Measurements from ENCODE around the gene GPC6. TPM values are rescaled to one million over a fixed set of nuclear protein-coding genes. Genes with fewer than 3 reads are reported as not detected.

The GPC6 gene
- total RNA-seq, 3 donors from 2014 or later (not counting 1 experiment from before 2014, with no cell fraction given), result not detected

GRCh38 chr13:94313926-94314325 is 1087.3 kb downstream of the GPC6 start:
- no peaks in the 10 kb centered on the region for H3K9me3 ChIP-seq (ENCODE audit: control insufficient read depth, insufficient read depth, low read length)
- Mint-ChIP-seq H3K27me3 (ENCODE audit: low read depth in 2 of 2) (no peaks in the 10 kb centered on the region), H3K27ac (no peak overlapping the region), H3K36me3 (no peaks in the 10 kb centered on the region), H3K4me3 (no peak overlapping the region), H3K9me3 (no peaks in the 10 kb centered on the region), H3K4me1 (peaks cover 0 to 3% of the 10 kb centered on the region in 2 donors)
- no peaks in the 10 kb centered on the region for H3K36me3 ChIP-seq (ENCODE audit: control insufficient read depth, insufficient read depth, low read length)
- TF ChIP-seq CTCF (IDR thresholded peaks at IDR 0.05), result no peak
- 100% methylated on average over 2 of the region's 3 CpGs for WGBS (ENCODE audit: insufficient coverage)
- ATAC-seq (no peak), DNase-seq (no peak)
- no peak overlapping the region for H3K4me3 ChIP-seq (ENCODE audit: low read length)
- H3K27ac ChIP-seq (ENCODE audit: low read length), result no peak overlapping the region
- H3K4me1 ChIP-seq (ENCODE audit: control insufficient read depth, insufficient read depth, low read length), result no peaks in the 10 kb centered on the region
- no peaks in the 10 kb centered on the region for H3K27me3 ChIP-seq (ENCODE audit: control insufficient read depth, insufficient read depth, low read length)
- intact Hi-C loops (cut with micrococcal nuclease), result no loop called here

- Histone ChIP-seq H3K4me3 (ENCODE audit: low read length) (no peak overlapping the region), H3K27ac (ENCODE audit: low read length) (no peak overlapping the region), H3K9me3 (ENCODE audit: control insufficient read depth, insufficient read depth, low read length) (no peaks in the 10 kb centered on the region), H3K4me1 (ENCODE audit: control insufficient read depth, insufficient read depth, low read length) (no peaks in the 10 kb centered on the region), H3K36me3 (ENCODE audit: control insufficient read depth, insufficient read depth, low read length) (no peaks in the 10 kb centered on the region), H3K27me3 (ENCODE audit: control insufficient read depth, insufficient read depth, low read length) (no peaks in the 10 kb centered on the region)
- 75% methylated on average over 1 of the region's 1 CpG for WGBS (ENCODE audit: insufficient coverage)
- H3K9me3 Mint-ChIP-seq, result no peaks in the 10 kb centered on the region
- H3K4me1 Mint-ChIP-seq, result peaks cover 0 to 3% of the 10 kb centered on the region in 2 donors
- no peak for TF ChIP-seq CTCF (IDR thresholded peaks at IDR 0.05)
- no peak overlapping the region for H3K4me3 Mint-ChIP-seq
- ATAC-seq (peak in 1 of 3 donors; percentile 21), DNase-seq (no peak)
- H3K27me3 Mint-ChIP-seq (ENCODE audit: low read depth in 2 of 2), result no peaks in the 10 kb centered on the region
- H3K27ac Mint-ChIP-seq, result no peak overlapping the region
- intact Hi-C loops (cut with micrococcal nuclease), result no loop called here
- no peaks in the 10 kb centered on the region for H3K36me3 Mint-ChIP-seq
Measured at GRCh38 chr13:94315188-94315587, 1088.6 kb downstream of the GPC6 start.

- Mint-ChIP-seq H3K36me3 (no peaks in the 10 kb centered on the region), H3K9me3 (no peaks in the 10 kb centered on the region), H3K27ac (no peak overlapping the region), H3K27me3 (ENCODE audit: low read depth in 2 of 2) (no peaks in the 10 kb centered on the region), H3K4me1 (peaks cover 6% of the 10 kb centered on the region in 2 donors), H3K4me3 (no peak overlapping the region)
- Histone ChIP-seq H3K4me1 (ENCODE audit: control insufficient read depth, insufficient read depth, low read length) (no peaks in the 10 kb centered on the region), H3K9me3 (ENCODE audit: control insufficient read depth, insufficient read depth, low read length) (no peaks in the 10 kb centered on the region), H3K36me3 (ENCODE audit: control insufficient read depth, insufficient read depth, low read length) (no peaks in the 10 kb centered on the region), H3K27ac (ENCODE audit: low read length) (no peak overlapping the region), H3K4me3 (ENCODE audit: low read length) (no peak overlapping the region), H3K27me3 (ENCODE audit: control insufficient read depth, insufficient read depth, low read length) (no peaks in the 10 kb centered on the region)
- no peak for TF ChIP-seq CTCF (IDR thresholded peaks at IDR 0.05)
- whole genome bisulfite sequencing (ENCODE audit: insufficient coverage), result 49% methylated on average over 2 of the region's 2 CpGs
- no peak for DNase-seq
- no peak for ATAC-seq
- intact Hi-C loops (cut with micrococcal nuclease), result no loop called here
Measured at GRCh38 chr13:94317063-94317491, 1090.5 kb downstream of the GPC6 start.

- ATAC-seq, result no peak
- Histone ChIP-seq H3K36me3 (ENCODE audit: control insufficient read depth, insufficient read depth, low read length) (no peaks in the 10 kb centered on the region), H3K27ac (ENCODE audit: low read length) (no peak overlapping the region), H3K27me3 (ENCODE audit: control insufficient read depth, insufficient read depth, low read length) (no peaks in the 10 kb centered on the region), H3K9me3 (ENCODE audit: control insufficient read depth, insufficient read depth, low read length) (no peaks in the 10 kb centered on the region), H3K4me1 (ENCODE audit: control insufficient read depth, insufficient read depth, low read length) (peaks cover 10% of the 10 kb centered on the region), H3K4me3 (ENCODE audit: low read length) (no peak overlapping the region)
- DNase-seq, result no peak
- TF ChIP-seq CTCF (IDR thresholded peaks at IDR 0.05), result no peak
- intact Hi-C loops (cut with micrococcal nuclease), result no loop called here
- H3K27me3 Mint-ChIP-seq (ENCODE audit: low read depth in 2 of 2), result no peaks in the 10 kb centered on the region
- H3K36me3 Mint-ChIP-seq, result no peaks in the 10 kb centered on the region
- no peak overlapping the region for H3K27ac Mint-ChIP-seq
- H3K4me1 Mint-ChIP-seq, result peaks cover 14% of the 10 kb centered on the region in 2 donors
- H3K9me3 Mint-ChIP-seq, result no peaks in the 10 kb centered on the region
- H3K4me3 Mint-ChIP-seq, result no peak overlapping the region
- WGBS (ENCODE audit: insufficient coverage), result no CpG with 5 or more reads among the region's 3 CpGs
Measured at GRCh38 chr13:94318418-94318817, 1091.8 kb downstream of the GPC6 start.

Data from natural killer cell (primary cell).